Measurements from ENCODE around the gene CD2AP.
"Not testable (repeated sequence)": the region's sequence is repeated elsewhere in the genome, so short reads cannot be mapped to it uniquely, and the experiment has no call there.

CD2AP gene, protein sequence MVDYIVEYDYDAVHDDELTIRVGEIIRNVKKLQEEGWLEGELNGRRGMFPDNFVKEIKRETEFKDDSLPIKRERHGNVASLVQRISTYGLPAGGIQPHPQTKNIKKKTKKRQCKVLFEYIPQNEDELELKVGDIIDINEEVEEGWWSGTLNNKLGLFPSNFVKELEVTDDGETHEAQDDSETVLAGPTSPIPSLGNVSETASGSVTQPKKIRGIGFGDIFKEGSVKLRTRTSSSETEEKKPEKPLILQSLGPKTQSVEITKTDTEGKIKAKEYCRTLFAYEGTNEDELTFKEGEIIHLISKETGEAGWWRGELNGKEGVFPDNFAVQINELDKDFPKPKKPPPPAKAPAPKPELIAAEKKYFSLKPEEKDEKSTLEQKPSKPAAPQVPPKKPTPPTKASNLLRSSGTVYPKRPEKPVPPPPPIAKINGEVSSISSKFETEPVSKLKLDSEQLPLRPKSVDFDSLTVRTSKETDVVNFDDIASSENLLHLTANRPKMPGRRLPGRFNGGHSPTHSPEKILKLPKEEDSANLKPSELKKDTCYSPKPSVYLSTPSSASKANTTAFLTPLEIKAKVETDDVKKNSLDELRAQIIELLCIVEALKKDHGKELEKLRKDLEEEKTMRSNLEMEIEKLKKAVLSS

DNA sequence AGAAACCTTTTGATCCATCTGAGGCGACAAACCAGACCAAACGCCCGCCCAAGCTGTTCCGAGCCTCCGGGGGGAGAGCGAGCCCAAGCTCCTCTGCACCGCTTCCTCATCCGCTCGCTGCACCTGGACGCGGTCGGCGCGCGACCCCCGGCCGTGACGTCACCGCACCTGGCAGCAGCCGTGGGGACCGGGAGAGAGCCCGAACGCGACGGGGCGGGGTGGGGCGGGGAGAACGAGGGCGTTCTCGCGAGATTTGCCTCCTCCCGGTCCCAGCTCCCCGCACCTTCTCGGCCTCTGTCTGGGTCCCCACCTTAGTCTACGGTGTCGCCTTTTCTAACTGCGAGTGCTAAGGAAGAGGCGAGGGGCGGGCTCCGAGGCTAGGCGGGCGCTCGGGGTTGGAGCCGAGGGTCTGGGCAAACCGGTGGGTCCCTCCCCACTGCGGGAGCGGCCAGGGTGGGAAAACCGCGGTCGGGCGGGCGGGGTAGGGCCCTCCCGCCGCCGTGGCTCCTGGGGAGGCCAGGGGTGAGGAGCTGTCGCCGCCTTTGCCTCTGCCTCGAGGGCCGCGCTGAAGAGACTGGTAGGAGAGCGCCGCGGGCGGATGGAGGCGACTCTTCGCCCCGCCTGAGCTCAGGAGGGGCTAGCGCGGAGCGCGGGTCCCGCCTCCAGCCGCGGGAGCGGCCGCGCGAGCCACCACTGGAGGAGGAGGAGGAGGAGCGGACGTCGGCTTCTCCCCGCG lies at the start of gene CD2AP:
Gene CD2AP, plus strand, starts transcription at position 293 of the 736 bp plus-strand sequence. CDS start 456 bp downstream, outside the sequence.
- DNase-seq (ENCODE audit: low spot score), result peak; percentile 93

DNA sequence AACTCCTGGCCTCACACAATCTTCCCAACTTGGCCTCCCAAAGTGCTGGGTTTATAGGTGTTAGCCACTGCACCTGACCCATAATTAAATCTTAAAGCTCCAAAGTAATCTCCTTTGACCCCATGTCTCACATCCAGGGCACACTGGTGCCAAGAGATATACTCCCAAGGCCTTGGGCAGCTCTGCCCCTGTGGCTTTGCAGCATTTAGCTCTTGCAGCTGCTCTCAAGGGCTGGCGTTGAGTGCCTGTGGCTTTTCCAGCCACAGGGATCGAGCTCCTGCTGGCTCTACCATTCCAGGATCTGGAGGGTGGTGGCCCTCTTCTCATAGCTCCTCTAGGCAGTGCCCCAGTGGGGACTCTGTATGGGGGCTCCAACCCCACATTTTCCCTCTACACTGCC lies 49.3 kb upstream of the CD2AP start:
- DNase-seq (ENCODE audit: low spot score), result no peak

DNA sequence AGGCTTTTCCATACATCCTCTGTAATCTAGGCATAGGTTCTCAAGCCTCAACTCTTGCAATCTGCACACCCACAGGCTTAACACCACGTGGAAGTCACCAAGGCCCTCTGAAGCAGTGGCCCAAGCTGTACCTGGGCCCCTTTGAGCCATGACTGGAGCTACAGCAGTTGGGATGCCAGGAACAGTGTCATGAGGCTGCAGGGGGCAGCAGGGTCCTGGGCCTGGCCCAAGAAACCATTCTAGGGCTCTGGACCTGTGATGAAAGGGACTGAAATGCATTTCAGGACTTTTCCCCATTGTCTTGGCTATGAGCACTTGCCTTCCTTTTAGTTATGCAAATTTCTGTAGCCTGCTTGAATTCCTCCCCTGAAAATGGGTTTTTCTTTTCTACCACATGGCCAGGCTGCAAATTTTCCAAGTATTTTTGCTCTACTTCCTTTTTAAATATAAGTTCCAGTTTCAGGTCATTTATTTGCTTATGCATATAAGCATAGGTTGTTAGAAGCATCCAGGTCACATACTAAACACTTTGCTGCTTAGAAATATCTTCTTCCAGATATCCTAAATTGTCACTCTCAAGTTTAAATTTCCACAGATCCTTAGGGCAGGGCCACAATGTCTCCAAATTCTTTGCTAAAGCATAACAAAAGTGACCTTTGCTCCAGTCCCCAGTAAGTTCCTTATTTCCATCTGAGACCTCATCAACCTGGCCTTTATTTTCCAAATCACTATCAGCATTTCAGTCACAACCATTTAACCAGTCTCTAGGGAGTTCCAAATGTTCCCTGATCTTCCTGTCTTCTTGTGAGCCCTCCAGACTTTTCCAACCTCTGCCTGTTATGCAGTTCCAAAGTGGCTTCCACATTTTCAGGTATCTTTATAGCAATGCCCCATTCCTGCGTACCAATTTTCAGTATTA lies 48.6 kb upstream of the CD2AP start:
- no peak for DNase-seq (ENCODE audit: low spot score)

DNA sequence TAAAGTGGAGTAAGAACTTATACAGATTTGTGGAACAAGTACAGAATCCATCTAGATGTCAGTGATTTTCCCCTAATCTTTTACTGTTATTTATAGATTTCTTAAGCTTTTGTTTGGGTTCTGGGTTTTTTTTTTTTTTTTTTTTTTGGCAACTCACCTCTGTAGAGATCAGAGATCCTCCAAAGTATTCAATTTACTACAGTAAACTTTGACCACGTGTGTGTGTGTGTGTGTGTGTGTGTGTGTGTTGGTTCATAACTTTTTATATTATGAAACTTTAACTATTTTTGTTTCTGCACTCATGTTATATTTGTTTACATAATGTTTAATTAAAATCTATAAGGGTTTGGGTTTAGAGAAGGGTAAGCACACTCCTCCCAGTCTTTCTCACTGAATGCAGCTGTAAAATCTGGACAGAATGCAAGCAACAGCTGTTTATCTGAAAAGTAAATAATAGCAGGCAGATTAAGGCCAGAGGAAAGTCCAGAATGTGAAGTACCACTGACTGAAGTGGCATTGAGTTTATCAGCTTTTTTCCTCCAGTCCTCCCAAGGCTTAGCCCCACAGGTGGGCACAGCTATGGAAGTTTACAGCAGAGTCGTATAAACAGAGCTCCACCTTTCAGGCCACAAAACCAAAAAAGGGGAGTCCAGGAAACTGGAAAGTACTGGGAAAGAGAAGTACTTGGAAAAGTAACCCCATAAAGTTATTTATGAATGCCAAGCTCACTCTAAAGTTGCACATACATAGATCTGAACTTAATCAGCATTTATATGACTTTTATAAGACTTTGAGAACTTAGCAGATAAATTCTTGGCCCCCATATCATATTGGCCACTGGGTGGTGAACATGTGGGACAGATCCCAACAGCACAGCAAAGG lies 43.0 kb upstream of the CD2AP start:
- no peak for DNase-seq (ENCODE audit: low spot score)

DNA sequence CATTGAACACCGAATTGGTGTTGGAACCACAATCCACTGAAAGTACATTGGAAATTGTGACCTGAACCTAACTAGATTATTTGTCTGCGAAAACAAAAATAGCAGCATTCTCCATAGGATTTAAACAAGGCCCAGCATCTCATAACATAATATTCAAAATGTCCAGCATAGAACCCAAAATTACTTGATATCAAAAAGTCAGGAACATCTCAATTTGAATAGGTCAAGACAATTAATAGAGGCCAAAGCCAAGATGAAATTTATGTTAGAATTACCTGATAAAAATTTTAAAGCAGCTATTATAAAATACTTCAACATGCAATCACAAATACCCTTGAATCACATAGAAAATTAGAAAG lies 42.4 kb upstream of the CD2AP start:
- no peak for DNase-seq (ENCODE audit: low spot score)

DNA sequence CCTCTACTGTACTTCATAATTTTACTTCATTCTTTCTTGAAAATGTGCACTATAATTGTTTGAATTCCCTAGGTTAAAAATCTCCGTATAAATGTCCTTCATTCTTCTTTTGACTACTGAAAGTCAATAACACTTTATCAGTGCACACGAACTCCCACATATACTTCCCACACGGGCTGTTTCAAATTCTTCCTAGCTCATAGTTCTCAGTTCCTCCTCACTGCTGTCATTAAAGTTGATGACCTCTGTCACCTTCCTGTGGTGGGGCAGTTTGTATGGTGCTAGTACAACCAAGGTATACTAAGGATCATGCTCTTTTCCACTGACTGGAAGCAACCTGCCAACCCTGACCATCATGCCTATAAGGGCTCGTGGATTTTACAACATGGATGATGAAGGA lies 40.0 kb upstream of the CD2AP start:
- DNase-seq (ENCODE audit: low spot score), result no peak

DNA sequence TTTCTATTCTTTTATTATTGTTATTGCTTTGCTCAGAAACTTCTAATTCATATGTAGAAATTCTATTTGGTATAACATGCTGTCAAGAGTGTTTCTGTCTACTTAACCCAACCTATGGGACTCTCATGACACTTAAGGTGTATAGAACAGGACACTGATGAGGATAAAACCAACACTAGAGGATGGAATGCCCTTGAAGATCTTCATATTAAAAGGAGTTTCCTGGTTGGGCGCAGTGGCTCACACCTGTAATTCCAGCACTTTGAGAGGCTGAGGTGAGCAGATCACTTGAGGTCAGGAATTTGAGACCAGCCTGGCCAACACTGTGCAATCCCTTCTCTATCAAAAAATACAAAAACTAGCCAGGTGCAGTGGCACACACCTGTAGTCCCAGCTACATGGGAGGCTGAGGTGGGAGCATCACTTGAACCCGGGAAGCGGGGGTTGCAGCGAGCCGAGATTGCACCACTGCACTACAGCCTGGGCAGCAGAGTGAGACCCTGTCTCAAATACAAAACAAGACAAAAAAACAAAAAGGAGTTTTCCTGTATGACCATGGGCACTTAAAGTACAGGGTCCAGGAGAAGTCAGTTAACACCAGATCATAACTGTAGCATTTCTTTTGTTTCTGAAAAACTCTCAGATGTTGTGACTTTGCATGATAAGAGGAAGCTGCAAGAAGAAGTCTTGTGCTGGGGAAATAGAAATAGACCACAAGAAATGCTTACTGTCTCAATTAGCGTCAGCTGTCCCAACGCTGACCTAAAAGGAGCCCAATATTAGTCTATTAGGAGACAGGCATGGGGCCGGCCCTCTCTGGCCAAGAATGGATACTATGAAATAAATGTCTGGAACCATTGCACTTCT lies 38.9 kb upstream of the CD2AP start:
- DNase-seq (ENCODE audit: low spot score), result no peak

DNA sequence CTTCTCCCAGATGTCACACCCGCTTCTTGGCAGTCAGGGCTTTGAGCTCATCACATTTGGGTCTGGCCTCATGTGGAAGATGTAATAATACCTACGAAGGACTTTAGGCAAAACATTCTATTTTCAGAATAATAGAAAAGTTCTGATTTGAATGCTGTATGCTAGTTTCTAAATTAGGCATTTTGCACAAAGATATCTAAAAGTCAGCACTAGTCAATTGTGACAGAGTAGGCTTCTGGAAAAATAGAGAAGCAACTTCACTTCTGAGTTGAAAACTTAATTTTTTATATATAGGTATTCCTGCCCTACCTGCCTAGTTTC lies 38.3 kb upstream of the CD2AP start:
- no peak for DNase-seq (ENCODE audit: low spot score)

DNA sequence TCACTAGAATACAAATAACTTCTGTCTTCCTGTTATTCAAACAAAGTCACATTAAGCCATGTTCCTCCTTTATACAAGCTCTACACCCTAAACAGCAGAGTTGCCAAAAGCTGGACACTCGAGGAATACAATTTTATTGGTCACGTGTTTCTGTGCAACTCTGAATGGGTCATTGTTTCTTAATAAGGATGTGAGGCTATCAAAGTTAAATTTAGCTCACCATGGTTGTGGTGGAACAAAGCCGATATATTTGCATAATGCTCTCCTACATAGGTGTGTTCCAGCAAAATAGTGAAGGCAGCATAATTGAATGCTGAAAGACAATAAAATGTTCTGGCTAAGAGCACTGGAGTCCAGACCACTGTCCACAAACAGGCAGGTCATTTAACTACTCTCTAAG lies 36.9 kb upstream of the CD2AP start:
- DNase-seq (ENCODE audit: low spot score), result no peak

DNA sequence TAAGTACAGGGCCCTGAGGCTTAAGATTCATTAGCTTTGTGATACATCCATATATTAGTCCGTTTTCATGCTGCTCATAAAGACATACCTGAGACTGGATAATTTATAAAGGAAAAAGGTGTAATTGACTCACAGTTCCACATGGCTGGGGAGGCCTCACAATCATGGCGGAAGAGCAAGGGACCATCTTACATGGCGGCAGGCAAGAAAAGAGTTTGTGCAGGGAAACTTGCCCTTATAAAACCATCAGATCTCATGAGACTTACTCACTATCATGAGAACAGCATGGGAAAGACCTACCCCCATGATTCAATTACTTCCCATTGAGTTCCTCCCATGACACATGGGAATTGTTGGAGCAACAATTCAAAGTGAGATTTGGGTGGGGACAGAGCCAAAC lies 32.6 kb upstream of the CD2AP start:
- not testable (repeated sequence) for DNase-seq (ENCODE audit: low spot score)

DNA sequence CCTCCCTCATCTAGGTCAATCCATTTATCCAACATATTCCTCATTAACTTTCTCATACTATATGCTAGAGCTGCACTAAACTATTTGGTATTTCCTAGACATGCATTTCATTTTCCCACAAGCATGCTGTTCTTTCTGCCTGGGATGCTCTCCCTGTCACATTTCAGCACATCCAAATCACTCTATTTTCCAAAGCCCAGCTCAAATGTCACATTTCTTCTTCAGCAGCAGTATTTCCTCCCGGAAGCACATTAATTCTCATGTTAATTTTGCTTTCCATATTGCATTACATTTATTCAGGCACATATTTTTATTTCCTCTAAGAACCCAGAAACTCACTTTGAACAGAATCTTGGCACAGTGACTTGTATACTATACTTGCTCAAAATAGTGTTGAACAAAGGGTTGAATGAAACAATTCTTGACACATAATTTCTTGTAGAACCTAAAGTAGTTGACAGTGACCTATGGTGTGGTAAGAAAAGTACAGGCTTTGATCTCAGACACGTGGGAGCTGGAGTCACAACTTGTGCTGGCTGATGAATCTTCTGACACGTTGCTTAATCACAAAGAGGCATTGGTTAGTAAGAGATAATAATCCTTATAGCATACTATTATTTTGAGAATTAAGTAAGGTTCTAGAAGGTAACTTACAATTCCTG lies 30.8 kb upstream of the CD2AP start:
- peak; percentile 26 for DNase-seq (ENCODE audit: low spot score)

DNA sequence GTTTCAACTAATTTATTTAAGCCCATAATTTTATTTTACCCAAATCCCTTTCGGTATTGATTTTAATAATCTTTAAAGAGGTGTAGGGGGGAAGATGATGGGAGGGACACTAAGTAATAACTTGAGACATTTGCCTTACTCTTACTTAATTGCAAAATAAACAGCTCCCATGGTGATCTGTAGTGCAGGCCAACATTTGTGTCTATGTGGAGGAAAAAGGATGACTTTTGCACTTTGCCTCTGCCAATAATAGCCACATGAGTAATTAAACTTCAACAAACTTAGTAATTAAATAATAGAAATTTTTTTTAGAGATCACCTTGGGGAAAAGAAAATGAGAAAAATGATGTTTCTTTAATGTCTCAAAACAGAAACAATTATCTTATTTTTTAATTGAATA lies 29.9 kb upstream of the CD2AP start:
- DNase-seq (ENCODE audit: low spot score), result no peak

DNA sequence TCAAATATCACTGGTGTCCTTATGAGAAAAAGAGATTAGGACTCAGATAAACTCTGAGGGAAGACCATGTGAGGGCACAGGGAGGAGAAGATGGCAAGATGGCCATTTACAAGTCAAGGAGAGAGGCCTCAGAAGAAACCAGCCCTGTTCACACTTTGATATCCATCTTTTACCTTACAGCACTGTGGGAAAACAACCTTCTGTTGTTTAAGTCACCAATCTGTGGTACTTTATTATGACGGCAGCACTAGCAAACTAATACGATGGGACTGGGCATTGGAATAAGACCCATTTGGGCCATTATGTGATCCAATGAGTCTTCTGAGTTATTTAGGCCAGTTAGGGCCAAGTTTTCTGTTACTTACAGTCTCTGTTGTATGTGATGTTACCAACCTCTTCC lies 26.4 kb upstream of the CD2AP start:
- DNase-seq (ENCODE audit: low spot score), result no peak

DNA sequence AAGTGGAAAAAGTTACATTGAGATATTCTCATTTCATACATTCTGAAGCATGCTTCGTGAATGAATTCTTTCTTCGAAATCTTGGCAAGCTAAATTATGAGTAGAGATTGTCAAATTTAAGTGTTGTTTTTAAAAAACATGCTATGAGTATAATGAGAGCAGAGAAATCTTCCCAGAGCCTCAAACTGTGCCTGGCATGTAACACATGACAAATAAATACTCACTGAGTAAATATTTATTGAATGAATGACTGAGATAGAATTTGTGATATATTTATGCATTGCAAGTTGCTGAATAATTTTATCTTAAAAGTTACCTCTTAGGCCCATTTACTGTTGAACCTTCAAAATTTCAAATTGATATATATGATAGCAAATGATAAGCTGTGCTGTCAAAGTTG lies 24.7 kb upstream of the CD2AP start:
- DNase-seq (ENCODE audit: low spot score), result no peak

DNA sequence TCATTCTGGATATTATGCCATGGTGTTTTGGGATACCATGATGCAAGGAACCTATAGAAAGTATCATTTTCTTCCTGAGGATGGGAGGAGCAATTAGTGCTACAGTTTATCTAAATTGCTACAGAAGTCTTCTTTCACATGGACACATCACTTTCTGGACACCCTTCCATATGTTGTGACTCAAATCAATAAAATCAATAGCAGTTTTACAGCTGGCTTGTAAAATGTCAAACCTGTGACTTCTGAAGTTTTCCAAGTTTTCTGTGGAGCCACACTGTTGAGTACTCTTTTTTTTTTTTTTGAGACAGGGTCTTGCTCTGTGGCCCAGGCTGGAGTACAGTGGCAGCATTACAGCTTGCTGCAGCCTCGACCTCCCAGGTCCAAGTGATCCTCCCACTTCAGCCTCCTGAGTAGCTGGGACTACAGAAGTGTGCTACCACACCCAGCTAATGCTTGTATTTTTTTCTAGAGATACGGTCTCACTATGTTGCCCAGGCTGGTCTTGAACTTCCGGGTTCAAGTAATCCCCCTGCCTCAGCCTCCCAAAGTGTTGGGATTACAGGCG lies 24.1 kb upstream of the CD2AP start:
- DNase-seq (ENCODE audit: low spot score), result no peak

DNA sequence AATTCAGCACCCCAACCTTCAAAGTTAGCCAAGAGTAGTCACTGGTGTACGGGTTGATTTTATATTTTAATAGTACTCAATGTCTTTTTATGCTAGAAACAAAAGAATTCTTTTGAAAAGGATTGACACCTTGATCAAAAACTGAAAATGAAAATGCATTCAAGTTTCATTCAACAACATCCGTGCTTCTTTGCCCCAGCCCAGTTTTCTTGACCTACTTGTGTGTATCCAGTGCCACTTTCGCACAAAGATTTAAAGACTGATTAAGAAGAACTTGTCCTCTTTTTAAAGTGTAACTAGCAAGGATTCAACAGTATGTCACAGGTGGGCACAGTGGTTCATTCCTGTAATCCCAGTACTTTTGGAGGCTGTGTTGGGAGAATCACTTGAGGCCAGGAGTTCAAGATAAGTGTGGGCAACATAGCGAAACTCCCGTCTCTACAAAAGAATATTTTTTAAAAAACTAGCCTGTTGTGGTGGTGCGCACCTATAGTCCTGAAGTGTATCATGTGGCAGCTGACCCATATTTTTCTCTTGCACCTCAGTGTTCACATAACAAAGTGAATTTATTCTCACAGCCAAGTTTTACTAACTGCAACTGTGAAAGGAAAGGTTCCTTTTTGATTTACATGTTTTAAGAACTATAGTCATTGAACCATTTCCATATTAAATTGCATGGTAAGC lies 22.7 kb upstream of the CD2AP start:
- no peak for DNase-seq (ENCODE audit: low spot score)

DNA sequence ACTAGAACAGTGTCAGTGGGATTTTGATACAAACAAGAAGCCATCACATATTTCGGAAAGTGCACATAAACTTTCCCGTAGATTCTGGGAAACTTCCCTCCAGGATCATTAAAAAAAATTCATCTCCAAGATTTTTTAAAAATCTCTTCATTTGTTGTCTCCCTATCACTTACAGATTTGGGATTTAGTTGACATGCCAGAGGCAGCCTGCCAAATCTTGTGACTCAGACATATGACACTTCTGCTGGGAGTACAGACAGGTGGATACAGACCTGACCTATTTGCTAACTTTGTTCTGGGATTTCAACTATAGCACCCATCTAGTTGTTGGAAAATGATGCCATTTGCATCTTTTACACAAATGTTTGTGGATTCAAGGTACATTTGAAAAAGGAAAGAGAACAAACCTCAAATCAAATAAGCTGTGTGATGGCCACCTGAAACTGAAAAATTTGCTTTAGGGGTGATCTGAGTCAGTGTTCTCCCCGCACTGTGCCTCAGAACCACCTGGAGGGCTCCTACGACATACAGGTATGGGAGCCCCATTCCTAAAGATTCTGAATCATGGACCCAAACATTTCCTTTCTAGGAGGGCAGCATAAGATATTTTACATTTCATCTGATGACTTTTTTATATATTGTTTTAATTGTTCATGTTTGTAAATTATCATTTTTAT lies 21.9 kb upstream of the CD2AP start:
- DNase-seq (ENCODE audit: low spot score), result peak; percentile 59

DNA sequence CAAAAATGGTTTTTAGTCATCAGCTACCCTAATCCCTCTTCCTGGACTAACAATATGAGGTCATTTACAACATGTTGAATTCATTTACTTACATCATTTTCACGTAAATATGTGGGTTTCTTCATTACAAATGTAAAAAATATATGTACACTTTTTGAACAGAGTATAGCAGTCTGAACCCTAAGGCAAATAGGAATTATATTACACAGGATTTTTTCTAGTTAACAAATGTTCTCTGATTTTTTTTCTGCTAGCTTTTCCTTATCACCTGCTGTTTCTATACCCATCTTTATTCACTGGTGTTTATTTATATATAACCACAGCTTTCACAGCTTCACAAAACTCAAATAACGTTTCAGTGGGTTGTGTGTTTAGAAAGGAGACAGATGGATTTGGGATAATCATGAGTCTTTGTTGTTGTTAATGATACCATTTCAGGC lies 21.0 kb upstream of the CD2AP start:
- DNase-seq (ENCODE audit: low spot score), result no peak

Data from kidney tubule cell (primary cell).